Hepatocyte (in vitro differentiated cells): ENCODE data around the gene MSI2.

Experiments
- EZH2 ChIP-seq: fragments of 200-600 bp; sonication (generic); IDR thresholded peaks from 2 replicates; pipeline ENCODE4 v1.6.1; 2016; ENCODE audit warnings: antibody characterized with exemption, mild to moderate bottlenecking, borderline replicate concordance
- TF ChIP-seq, protein P1 (sequence below): fragments of 200-600 bp; sonication (generic); IDR thresholded peaks from 2 replicates; pipeline ENCODE4 v1.5.1; 2016; ENCODE audit warnings: antibody characterized with exemption, mild to moderate bottlenecking; ENCODE audit not compliant: poor library complexity

DNA sequence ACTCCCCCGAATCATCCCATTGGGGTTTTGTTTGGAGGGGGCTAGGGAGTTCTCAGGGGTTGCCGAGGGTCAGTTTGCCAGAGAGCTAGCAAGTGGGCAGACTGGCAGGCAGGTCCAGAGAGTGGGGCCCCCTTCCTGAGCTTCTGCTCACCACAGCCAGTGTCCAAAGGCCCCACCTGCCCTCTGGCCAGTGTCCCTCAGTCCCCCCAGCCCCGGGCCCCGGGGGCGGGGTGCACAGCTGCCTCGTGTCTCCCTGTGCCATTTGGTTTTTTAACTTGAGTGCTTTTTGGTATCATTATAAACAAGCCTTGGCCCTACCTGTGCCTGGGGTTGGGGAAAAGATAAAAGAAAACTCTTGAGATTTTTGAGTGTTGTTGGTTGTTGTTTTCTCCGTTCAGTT is 397.0 kb downstream of the MSI2 start:
- TF ChIP-seq, protein P1, sequence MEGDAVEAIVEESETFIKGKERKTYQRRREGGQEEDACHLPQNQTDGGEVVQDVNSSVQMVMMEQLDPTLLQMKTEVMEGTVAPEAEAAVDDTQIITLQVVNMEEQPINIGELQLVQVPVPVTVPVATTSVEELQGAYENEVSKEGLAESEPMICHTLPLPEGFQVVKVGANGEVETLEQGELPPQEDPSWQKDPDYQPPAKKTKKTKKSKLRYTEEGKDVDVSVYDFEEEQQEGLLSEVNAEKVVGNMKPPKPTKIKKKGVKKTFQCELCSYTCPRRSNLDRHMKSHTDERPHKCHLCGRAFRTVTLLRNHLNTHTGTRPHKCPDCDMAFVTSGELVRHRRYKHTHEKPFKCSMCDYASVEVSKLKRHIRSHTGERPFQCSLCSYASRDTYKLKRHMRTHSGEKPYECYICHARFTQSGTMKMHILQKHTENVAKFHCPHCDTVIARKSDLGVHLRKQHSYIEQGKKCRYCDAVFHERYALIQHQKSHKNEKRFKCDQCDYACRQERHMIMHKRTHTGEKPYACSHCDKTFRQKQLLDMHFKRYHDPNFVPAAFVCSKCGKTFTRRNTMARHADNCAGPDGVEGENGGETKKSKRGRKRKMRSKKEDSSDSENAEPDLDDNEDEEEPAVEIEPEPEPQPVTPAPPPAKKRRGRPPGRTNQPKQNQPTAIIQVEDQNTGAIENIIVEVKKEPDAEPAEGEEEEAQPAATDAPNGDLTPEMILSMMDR = no peak
- no peak for TF ChIP-seq EZH2
